ENCODE data around the gene DHX34. TPM values are rescaled to one million over a fixed set of nuclear protein-coding genes. Genes with fewer than 3 reads are reported as not detected.
A peak's percentile ranks its signal among the peaks of the same experiment; 100 is the strongest.

The DHX34 gene
- total and polyA plus RNA-seq, 4 donors = 3.1 to 11.6 (median 6.1) TPM

- Histone ChIP-seq H3K9ac (ENCODE audit: low read depth in 1 of 2, low read length in 2 of 2) (no peak overlapping the region), H3K4me1 (ENCODE audit: control insufficient read depth in 4 of 4, insufficient read depth in 4 of 4, low read length in 3 of 4) (peaks cover 3 to 6% (median 3%) of the 10 kb centered on the region in 4 donors), H3K4me3 (ENCODE audit: low read depth in 1 of 3, low read length in 3 of 3) (no peak overlapping the region), H3K27me3 (ENCODE audit: control insufficient read depth in 4 of 4, insufficient read depth in 4 of 4, low read length in 3 of 4) (no peaks in the 10 kb centered on the region), H3K9me3 (ENCODE audit: control insufficient read depth in 4 of 4, low read length in 3 of 4) (no peaks in the 10 kb centered on the region), H3K27ac (ENCODE audit: low read depth in 1 of 2, low read length in 2 of 2) (peak overlapping the region in 1 of 2 donors; percentile 4), H3K36me3 (ENCODE audit: control insufficient read depth in 4 of 4, insufficient read depth in 3 of 4, low read depth in 1 of 4, low read length in 3 of 4) (no peaks in the 10 kb centered on the region)
- TF ChIP-seq TAF1 (conservative IDR thresholded peaks at IDR 0.05) = no peak
- no peak for TF ChIP-seq HNF4A (conservative IDR thresholded peaks at IDR 0.05)
- TF ChIP-seq, protein P1, sequence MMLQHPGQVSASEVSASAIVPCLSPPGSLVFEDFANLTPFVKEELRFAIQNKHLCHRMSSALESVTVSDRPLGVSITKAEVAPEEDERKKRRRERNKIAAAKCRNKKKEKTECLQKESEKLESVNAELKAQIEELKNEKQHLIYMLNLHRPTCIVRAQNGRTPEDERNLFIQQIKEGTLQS (IDR thresholded peaks at IDR 0.05) = no peak
- TF ChIP-seq SP1 (IDR thresholded peaks at IDR 0.05) = no peak
- TF ChIP-seq RAD21 (IDR thresholded peaks at IDR 0.05) = no peak
- TF ChIP-seq HNF4G (IDR thresholded peaks at IDR 0.05) = no peak
- no peak for TF ChIP-seq FOXA1 (IDR thresholded peaks at IDR 0.05)
- no peak for TF ChIP-seq CTCF (IDR thresholded peaks at IDR 0.05; ENCODE audit: low read depth, low read length, missing input control)
- no peak for TF ChIP-seq REST (IDR thresholded peaks at IDR 0.05)
- TF ChIP-seq MAX (IDR thresholded peaks at IDR 0.05) = no peak
- DNase-seq (ENCODE audit: low spot score) = no peak
- WGBS = 90% methylated on average over 5 of the region's 5 CpGs
Measured at GRCh38 chr19:47312366-47313006, 36.6 kb upstream of the DHX34 start.

DNA sequence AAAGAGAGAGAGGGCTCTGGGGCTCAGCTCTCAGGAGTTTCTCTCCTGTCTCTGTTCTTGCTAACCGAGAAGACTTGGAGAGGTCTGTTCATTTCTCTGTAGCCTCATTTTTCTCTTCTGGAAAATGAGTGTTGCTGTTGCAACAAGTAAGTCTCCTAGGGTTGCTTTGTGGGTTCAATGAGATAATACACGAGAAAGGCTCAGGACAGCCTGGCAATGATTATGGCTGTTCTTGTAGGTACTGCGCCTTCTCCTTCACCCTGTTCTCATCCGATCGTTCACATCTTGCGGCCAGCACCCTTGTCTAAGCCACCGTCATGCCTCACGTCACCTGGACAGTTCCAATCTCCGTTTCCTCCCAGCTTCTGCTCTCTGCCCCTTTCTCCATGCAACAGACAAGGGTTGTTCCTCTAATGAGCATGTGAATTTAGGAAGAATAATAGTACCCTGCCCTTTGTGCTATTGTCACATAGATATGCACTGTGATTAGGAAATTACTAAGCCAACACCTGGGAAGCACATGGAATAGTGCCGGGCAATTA lies 35.3 kb upstream of the DHX34 start:
- DNase-seq (ENCODE audit: low spot score) = no peak
- H3K9ac ChIP-seq (ENCODE audit: low read depth in 1 of 2, low read length in 2 of 2) = no peak overlapping the region
- H3K9me3 ChIP-seq (ENCODE audit: control insufficient read depth in 4 of 4, low read length in 3 of 4) = no peaks in the 10 kb centered on the region
- peak overlapping the region; percentile 4 to 46 for H3K27ac ChIP-seq (ENCODE audit: low read depth in 1 of 2, low read length in 2 of 2)
- H3K4me3 ChIP-seq (ENCODE audit: low read depth in 1 of 3, low read length in 3 of 3) = no peak overlapping the region
- TF ChIP-seq NR2F2 (IDR thresholded peaks at IDR 0.05) (no peak), YY1 (IDR thresholded peaks at IDR 0.05) (no peak), GABPA (IDR thresholded peaks at IDR 0.05 in 1 of 2, conservative IDR thresholded peaks at IDR 0.05 in 1 of 2) (no peak), HNF4A (conservative IDR thresholded peaks at IDR 0.05) (peak in 1 of 2 donors; percentile 8)
- 81% methylated on average over 10 of the region's 10 CpGs for WGBS
- H3K27me3 ChIP-seq (ENCODE audit: control insufficient read depth in 4 of 4, insufficient read depth in 4 of 4, low read length in 3 of 4) = no peaks in the 10 kb centered on the region
- H3K4me1 ChIP-seq (ENCODE audit: control insufficient read depth in 4 of 4, insufficient read depth in 4 of 4, low read length in 3 of 4) = peaks cover 3 to 6% (median 3%) of the 10 kb centered on the region in 4 donors
- no peaks in the 10 kb centered on the region for H3K36me3 ChIP-seq (ENCODE audit: control insufficient read depth in 4 of 4, insufficient read depth in 3 of 4, low read depth in 1 of 4, low read length in 3 of 4)
